ENCODE results near the gene PCSK7. TPM values are rescaled to one million over a fixed set of nuclear protein-coding genes. Genes with fewer than 3 reads are reported as not detected.

PCSK7 gene
- total RNA-seq, 1 donor, result 44.5 TPM

GRCh38 chr11:117201658-117202305, 30.1 kb downstream of the PCSK7 start:
- H3K4me3 ChIP-seq (ENCODE audit: insufficient read depth, low read length), result peak overlapping the region; percentile 96
- H3K9me3 ChIP-seq (ENCODE audit: low read depth, low read length), result no peaks in the 10 kb centered on the region
- H3K27me3 ChIP-seq (ENCODE audit: insufficient read depth, low read length), result no peaks in the 10 kb centered on the region
- H4K20me1 ChIP-seq (ENCODE audit: insufficient read depth, low read length), result peaks cover 59% of the 10 kb centered on the region
- peak overlapping the region; percentile 91 for H3K4me2 ChIP-seq (ENCODE audit: insufficient read depth, low read length)
- no peak overlapping the region for H2AFZ ChIP-seq (ENCODE audit: low read length)
- peak; percentile 92 for DNase-seq (ENCODE audit: insufficient read length, low spot score, missing footprints)
- peaks cover 39% of the 10 kb centered on the region for H3K4me1 ChIP-seq (ENCODE audit: insufficient read depth, low read length)
- peaks cover 69% of the 10 kb centered on the region for H3K79me2 ChIP-seq (ENCODE audit: insufficient read depth, low read length)
- TF ChIP-seq CTCF (IDR thresholded peaks at IDR 0.05; ENCODE audit: extremely low read depth, low read depth, low read length), result no peak
- H3K27ac ChIP-seq (ENCODE audit: low read depth, low read length), result peak overlapping the region; percentile 96
- peaks cover 63% of the 10 kb centered on the region for H3K36me3 ChIP-seq (ENCODE audit: insufficient read depth, low read length)

DNA sequence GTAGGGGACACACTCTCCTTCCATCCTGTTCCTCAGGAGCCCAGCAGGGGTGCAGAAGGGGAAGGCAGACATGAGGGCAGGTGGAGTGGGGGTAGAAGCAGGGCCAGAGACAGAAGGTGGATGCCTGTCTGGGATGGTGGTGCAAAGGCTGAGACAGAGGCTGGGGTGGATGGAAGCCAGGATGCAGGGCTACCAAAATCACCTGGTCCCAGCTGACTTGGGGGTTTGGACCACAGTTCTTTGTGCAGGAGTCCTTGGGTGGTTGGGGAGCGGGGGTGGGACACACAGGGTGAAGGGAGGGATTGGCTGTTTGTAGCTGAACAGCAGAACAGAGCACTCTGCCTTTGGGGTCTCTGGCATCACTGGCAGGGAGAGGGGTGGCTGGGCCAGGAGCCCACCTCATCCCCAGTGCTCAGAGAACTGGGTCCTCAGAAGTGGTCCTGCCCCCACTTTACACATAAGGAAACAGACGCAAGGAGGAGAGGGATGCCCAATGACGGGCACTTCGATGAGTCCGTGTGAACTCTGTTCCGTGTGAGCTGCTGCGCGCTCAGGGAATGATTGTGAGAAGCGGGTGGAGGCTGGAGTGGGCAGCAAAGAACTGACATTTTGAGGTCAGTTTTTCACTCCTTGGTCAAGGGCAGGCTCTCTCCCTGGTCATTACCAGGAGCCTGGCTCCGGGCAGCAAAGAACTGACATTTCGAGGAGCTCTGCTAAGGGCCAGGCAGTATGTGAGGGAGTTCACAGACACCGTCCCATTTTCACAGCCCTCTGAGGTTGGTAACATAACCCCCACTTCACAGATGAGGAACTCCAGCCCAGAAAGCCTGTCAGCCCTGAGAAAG, 30.8 kb downstream of the PCSK7 start:
- peak overlapping the region; percentile 96 for H3K27ac ChIP-seq (ENCODE audit: low read depth, low read length)
- peak; percentile 15 for TF ChIP-seq CTCF (IDR thresholded peaks at IDR 0.05; ENCODE audit: extremely low read depth, low read depth, low read length)
- peak overlapping the region; percentile 96 for H3K4me3 ChIP-seq (ENCODE audit: insufficient read depth, low read length)
- H4K20me1 ChIP-seq (ENCODE audit: insufficient read depth, low read length), result peaks cover 59% of the 10 kb centered on the region
- peak; percentile 82 for DNase-seq (ENCODE audit: insufficient read length, low spot score, missing footprints)
- peaks cover 39% of the 10 kb centered on the region for H3K4me1 ChIP-seq (ENCODE audit: insufficient read depth, low read length)
- H2AFZ ChIP-seq (ENCODE audit: low read length), result no peak overlapping the region
- no peaks in the 10 kb centered on the region for H3K9me3 ChIP-seq (ENCODE audit: low read depth, low read length)
- H3K27me3 ChIP-seq (ENCODE audit: insufficient read depth, low read length), result no peaks in the 10 kb centered on the region
- H3K36me3 ChIP-seq (ENCODE audit: insufficient read depth, low read length), result peaks cover 64% of the 10 kb centered on the region
- peak overlapping the region; percentile 91 for H3K4me2 ChIP-seq (ENCODE audit: insufficient read depth, low read length)
- H3K79me2 ChIP-seq (ENCODE audit: insufficient read depth, low read length), result peaks cover 69% of the 10 kb centered on the region

- peak overlapping the region; percentile 96 for H3K4me3 ChIP-seq (ENCODE audit: insufficient read depth, low read length)
- TF ChIP-seq CTCF (IDR thresholded peaks at IDR 0.05; ENCODE audit: extremely low read depth, low read depth, low read length), result no peak
- peaks cover 57% of the 10 kb centered on the region for H4K20me1 ChIP-seq (ENCODE audit: insufficient read depth, low read length)
- H3K4me2 ChIP-seq (ENCODE audit: insufficient read depth, low read length), result peak overlapping the region; percentile 91
- no peak overlapping the region for H2AFZ ChIP-seq (ENCODE audit: low read length)
- peaks cover 68% of the 10 kb centered on the region for H3K79me2 ChIP-seq (ENCODE audit: insufficient read depth, low read length)
- peaks cover 37% of the 10 kb centered on the region for H3K4me1 ChIP-seq (ENCODE audit: insufficient read depth, low read length)
- peak; percentile 78 for DNase-seq (ENCODE audit: insufficient read length, low spot score, missing footprints)
- peak overlapping the region; percentile 96 for H3K27ac ChIP-seq (ENCODE audit: low read depth, low read length)
- no peaks in the 10 kb centered on the region for H3K9me3 ChIP-seq (ENCODE audit: low read depth, low read length)
- no peaks in the 10 kb centered on the region for H3K27me3 ChIP-seq (ENCODE audit: insufficient read depth, low read length)
- H3K36me3 ChIP-seq (ENCODE audit: insufficient read depth, low read length), result peaks cover 67% of the 10 kb centered on the region
Measured at GRCh38 chr11:117199916-117200812, 31.7 kb downstream of the PCSK7 start.

Data from osteoblast (primary cell).